WTC11 (cell line): ENCODE data around the gene PDK2. TPM values are rescaled to one million over a fixed set of nuclear protein-coding genes. Genes with fewer than 3 reads are reported as not detected.

ENCODE experiments used
- ATAC-seq: fragments of 200-7000 bp; cut with Tn5 transposase; 2 replicates; pipeline ENCODE4 v1.10.0; 2021; ENCODE audit warnings: mild to moderate bottlenecking, moderate library complexity
- CTCF ChIA-PET: fragments of 300-600 bp; sonication (Branson Sonifier 250); formaldehyde crosslinking; loops from one replicate; lab custom pipeline; 2021; ENCODE audit warnings: antibody characterized with exemption; lab: Charles Lee
- POLR2A ChIA-PET: fragments of 350-600 bp; sonication (Branson Sonifier 250); formaldehyde crosslinking; loops from one replicate; lab custom pipeline; 2021; ENCODE audit warnings: antibody characterized with exemption; lab: Charles Lee
- DNase-seq: peaks from one replicate; pipeline ENCODE4 v3.0.0; 2021; ENCODE audit warnings: low spot score
- H3K27ac Mint-ChIP-seq: 2 replicates; pipeline ENCODE4 v1.8.0; 2021; ENCODE audit warnings: mixed read lengths
- H3K27me3 Mint-ChIP-seq: 2 replicates; pipeline ENCODE4 v1.8.0; 2021; ENCODE audit warnings: low read depth, mild to moderate bottlenecking, moderate library complexity, mixed read lengths
- H3K36me3 Mint-ChIP-seq: 2 replicates; pipeline ENCODE4 v1.8.0; 2021; ENCODE audit warnings: mixed read lengths
- H3K4me1 Mint-ChIP-seq: 2 replicates; pipeline ENCODE4 v1.8.0; 2022; ENCODE audit warnings: mixed read lengths
- H3K4me3 Mint-ChIP-seq: 2 replicates; pipeline ENCODE4 v1.8.0; 2021; ENCODE audit warnings: mild to moderate bottlenecking, moderate library complexity, mixed read lengths
- H3K9me3 Mint-ChIP-seq: 2 replicates; pipeline ENCODE4 v1.8.0; 2021; ENCODE audit warnings: mixed read lengths
- CDX4 ChIP-seq: fragments of 250-450 bp; sonication (Bioruptor Pico); IDR thresholded peaks from 2 replicates; pipeline ENCODE4 v1.9.0; 2021; ENCODE audit warnings: moderate library complexity, mild to moderate bottlenecking, inconsistent platforms, borderline replicate concordance
- CREB1 ChIP-seq: sonication (generic); formaldehyde crosslinking; IDR thresholded peaks from 2 replicates; pipeline ENCODE4 v1.8.0; 2023; ENCODE audit warnings: mild to moderate bottlenecking, missing genetic modification reagents
- FOXJ3 ChIP-seq: sonication (generic); formaldehyde crosslinking; IDR thresholded peaks from 2 replicates; pipeline ENCODE4 v1.9.0; 2021; ENCODE audit warnings: missing genetic modification reagents, mild to moderate bottlenecking, borderline replicate concordance
- GTF2I ChIP-seq: fragments of 250-450 bp; sonication (Bioruptor Pico); conservative IDR thresholded peaks from 2 replicates; pipeline ENCODE4 v1.4.0; 2021; ENCODE audit warnings: mild to moderate bottlenecking
- HMGA2 ChIP-seq: fragments of 250-450 bp; sonication (Bioruptor Pico); IDR thresholded peaks from 2 replicates; pipeline ENCODE4 v1.4.0; 2021; ENCODE audit warnings: mild to moderate bottlenecking, moderate library complexity
- MAX ChIP-seq: sonication (generic); formaldehyde crosslinking; IDR thresholded peaks from 2 replicates; pipeline ENCODE4 v1.8.0; 2022; ENCODE audit warnings: mild to moderate bottlenecking, missing genetic modification reagents
- NFYB ChIP-seq: sonication (generic); formaldehyde crosslinking; conservative IDR thresholded peaks from 2 replicates; pipeline ENCODE4 v1.8.0; 2022; ENCODE audit warnings: low read depth, missing genetic modification reagents
- NR3C1 ChIP-seq: sonication (generic); formaldehyde crosslinking; conservative IDR thresholded peaks from 2 replicates; pipeline ENCODE4 v1.8.1; 2023; ENCODE audit warnings: low read depth, mild to moderate bottlenecking, missing genetic modification reagents
- TP53 ChIP-seq: sonication (generic); formaldehyde crosslinking; IDR thresholded peaks from 2 replicates; pipeline ENCODE4 v1.8.1; 2023; ENCODE audit warnings: mild to moderate bottlenecking, missing genetic modification reagents
- ZMAT4 ChIP-seq: fragments of 250-450 bp; sonication (Bioruptor Pico); IDR thresholded peaks from 2 replicates; pipeline ENCODE4 v1.9.0; 2021; ENCODE audit warnings: mild to moderate bottlenecking
- ZNF121 ChIP-seq: sonication (generic); formaldehyde crosslinking; IDR thresholded peaks from 2 replicates; pipeline ENCODE4 v1.8.0; 2023; ENCODE audit warnings: missing genetic modification reagents
- ZNF219 ChIP-seq: sonication (generic); formaldehyde crosslinking; IDR thresholded peaks from 2 replicates; pipeline ENCODE4 v1.8.0; 2023; ENCODE audit warnings: missing genetic modification reagents, mild to moderate bottlenecking, borderline replicate concordance
- ZNF232 ChIP-seq: sonication (generic); formaldehyde crosslinking; IDR thresholded peaks from 2 replicates; pipeline ENCODE4 v1.8.0; 2022; ENCODE audit warnings: mild to moderate bottlenecking, missing genetic modification reagents
- ZNF263 ChIP-seq: sonication (generic); formaldehyde crosslinking; IDR thresholded peaks from 2 replicates; pipeline ENCODE4 v1.8.1; 2022; ENCODE audit warnings: low read depth, mild to moderate bottlenecking, moderate library complexity, missing genetic modification reagents
- ZNF281 ChIP-seq: sonication (generic); formaldehyde crosslinking; IDR thresholded peaks from 2 replicates; pipeline ENCODE4 v1.8.0; 2023; ENCODE audit warnings: mild to moderate bottlenecking, missing genetic modification reagents
- ZNF425 ChIP-seq: fragments of 250-450 bp; sonication (Bioruptor Pico); conservative IDR thresholded peaks from 2 replicates; pipeline ENCODE4 v1.9.0; 2021; ENCODE audit warnings: mild to moderate bottlenecking
- ZNF512 ChIP-seq: sonication (generic); formaldehyde crosslinking; IDR thresholded peaks from 2 replicates; pipeline ENCODE4 v1.8.1; 2022; ENCODE audit warnings: missing genetic modification reagents, borderline replicate concordance
- ZNF532 ChIP-seq: fragments of 250-450 bp; sonication (Bioruptor Pico); IDR thresholded peaks from 2 replicates; pipeline ENCODE4 v1.9.0; 2021; ENCODE audit warnings: mild to moderate bottlenecking, borderline replicate concordance
- total RNA-seq: library from RNA; stranded (reverse); gene quantifications from 3 replicates; pipeline ENCODE4 v1.2.3, GENCODE V29; 2021

Gene PDK2
- total RNA-seq, 1 experiment from 2014 or later: 16.6 TPM

GRCh38 chr17:50145532-50146229 is 50.5 kb downstream of the PDK2 start:
- no peak overlapping the region for H3K27ac Mint-ChIP-seq
- no peaks in the 10 kb centered on the region for H3K9me3 Mint-ChIP-seq
- DNase-seq: no peak
- H3K36me3 Mint-ChIP-seq: peaks cover 28% of the 10 kb centered on the region
- ChIA-PET POLR2A (no interaction called here), CTCF (interaction anchor here (0.6 to 4.6 kb wide), 16 partner anchors 8 to 218 kb away, joined by 3 to 23 read pairs (median 4); partner anchors contain the start of genes PDK2 and SGCA)
- H3K4me1 Mint-ChIP-seq: peaks cover 32% of the 10 kb centered on the region
- peaks cover 18% of the 10 kb centered on the region for H3K27me3 Mint-ChIP-seq
- TF ChIP-seq MAX: no peak
- no peak for TF ChIP-seq ZNF425 (CRISPR knock-in tag)
- TF ChIP-seq CREB1 (CRISPR knock-in tag): no peak
- TF ChIP-seq ZNF532: no peak
- TF ChIP-seq ZNF232 (CRISPR knock-in tag): no peak
- no peak for TF ChIP-seq FOXJ3 (CRISPR knock-in tag)
- no peak for TF ChIP-seq ZNF219 (CRISPR knock-in tag)
- no peak for TF ChIP-seq ZNF121 (CRISPR knock-in tag)
- TF ChIP-seq ZNF512 (CRISPR knock-in tag): no peak
- TF ChIP-seq NFYB (CRISPR knock-in tag): no peak
- TF ChIP-seq CDX4 (CRISPR knock-in tag): no peak
- TF ChIP-seq ZNF281 (CRISPR knock-in tag): no peak
- TF ChIP-seq HMGA2 (CRISPR knock-in tag): no peak
- TF ChIP-seq ZMAT4 (CRISPR knock-in tag): no peak
- TF ChIP-seq ZNF263 (CRISPR knock-in tag): no peak
- TF ChIP-seq NR3C1 (CRISPR knock-in tag): no peak
- TF ChIP-seq GTF2I (CRISPR knock-in tag): no peak
- TF ChIP-seq TP53 (CRISPR knock-in tag): no peak
- TF ChIP-seq, all 79 proteins: peak for 0
- ATAC-seq: no peak
- H3K4me3 Mint-ChIP-seq: no peak overlapping the region
